ENCODE results near the gene CDC42.

The CDC42 gene

DNA sequence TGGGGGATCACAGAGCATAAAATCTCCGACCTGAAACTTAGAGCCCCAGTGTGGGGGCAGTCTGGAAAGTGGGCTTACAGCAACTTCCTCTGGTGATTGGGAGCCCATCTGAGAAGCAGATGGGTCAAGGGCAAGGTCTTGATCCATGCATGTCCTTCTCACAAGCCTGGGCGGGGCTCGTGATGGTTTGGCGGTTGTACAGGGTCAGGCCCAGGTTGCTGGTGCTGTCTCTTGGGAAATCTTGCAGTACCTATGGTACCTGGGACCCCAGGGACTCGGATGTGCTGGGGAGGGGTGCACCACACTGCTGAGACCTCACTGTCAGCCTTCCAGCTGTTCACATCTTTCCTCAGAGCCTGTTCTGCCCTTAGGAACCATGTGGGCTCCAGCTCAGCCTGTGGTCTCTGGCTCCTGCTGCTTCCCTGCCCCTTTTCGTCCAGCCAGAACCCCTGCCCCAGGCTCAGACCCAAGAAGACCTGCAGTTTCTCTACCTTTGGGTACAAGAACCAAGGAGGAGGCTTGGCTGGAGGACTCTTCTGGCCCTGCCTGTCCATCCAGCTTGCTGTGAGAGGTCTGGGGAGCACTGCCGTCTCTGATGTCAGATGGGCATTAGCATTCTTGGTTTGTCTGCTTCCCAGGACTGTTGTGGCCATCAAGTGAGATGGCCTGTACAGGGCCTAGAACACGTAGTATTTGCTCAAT, 65.9 kb downstream of the CDC42 start:
- TF ChIP-seq, protein P1, sequence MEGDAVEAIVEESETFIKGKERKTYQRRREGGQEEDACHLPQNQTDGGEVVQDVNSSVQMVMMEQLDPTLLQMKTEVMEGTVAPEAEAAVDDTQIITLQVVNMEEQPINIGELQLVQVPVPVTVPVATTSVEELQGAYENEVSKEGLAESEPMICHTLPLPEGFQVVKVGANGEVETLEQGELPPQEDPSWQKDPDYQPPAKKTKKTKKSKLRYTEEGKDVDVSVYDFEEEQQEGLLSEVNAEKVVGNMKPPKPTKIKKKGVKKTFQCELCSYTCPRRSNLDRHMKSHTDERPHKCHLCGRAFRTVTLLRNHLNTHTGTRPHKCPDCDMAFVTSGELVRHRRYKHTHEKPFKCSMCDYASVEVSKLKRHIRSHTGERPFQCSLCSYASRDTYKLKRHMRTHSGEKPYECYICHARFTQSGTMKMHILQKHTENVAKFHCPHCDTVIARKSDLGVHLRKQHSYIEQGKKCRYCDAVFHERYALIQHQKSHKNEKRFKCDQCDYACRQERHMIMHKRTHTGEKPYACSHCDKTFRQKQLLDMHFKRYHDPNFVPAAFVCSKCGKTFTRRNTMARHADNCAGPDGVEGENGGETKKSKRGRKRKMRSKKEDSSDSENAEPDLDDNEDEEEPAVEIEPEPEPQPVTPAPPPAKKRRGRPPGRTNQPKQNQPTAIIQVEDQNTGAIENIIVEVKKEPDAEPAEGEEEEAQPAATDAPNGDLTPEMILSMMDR (conservative IDR thresholded peaks at IDR 0.05; ENCODE audit: low read depth, low read length), result no peak
- DNase-seq (ENCODE audit: low read depth), result no peak
- H3K4me3 ChIP-seq (ENCODE audit: low read length), result no peak overlapping the region

DNA sequence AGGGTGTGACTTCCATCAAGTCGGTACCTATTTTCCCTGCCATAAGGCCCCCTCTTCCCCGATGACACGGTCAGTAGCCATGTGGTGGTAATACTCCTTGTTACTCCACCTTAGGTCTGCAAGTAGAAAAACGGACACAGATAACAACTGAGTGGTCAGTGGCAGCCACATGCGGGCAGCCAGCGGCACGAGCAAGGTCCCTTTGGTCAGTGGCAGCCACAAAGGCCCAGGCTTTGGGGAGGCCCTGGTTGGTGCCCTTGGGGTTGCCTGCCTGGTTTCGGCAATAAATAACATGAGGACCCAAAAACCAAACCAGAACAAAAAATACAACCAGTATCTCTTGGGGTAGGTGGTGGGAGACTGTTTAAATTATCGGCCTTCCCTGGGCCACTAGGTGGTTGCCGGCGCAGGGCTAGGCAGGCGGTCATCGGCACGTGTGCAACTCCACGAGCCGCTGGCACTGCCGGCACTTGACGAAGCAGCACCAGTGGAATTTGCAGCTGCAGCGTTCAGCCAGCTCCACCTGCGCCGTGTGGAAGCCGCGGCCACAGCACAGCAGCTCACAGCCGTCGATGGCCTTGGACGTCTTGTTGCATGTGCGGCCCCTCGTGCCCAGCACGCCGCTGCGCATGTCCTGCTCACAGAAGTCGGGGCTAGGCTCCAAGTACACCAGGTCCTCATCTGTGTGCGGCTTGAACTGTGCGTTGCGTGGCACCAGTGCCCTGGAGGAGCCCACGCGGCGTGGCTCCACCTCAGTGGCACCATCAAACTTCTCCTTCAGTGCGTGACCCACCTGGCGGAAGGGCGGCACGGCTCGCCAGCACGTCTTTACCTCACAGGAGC, 67.3 kb downstream of the CDC42 start:
- DNase-seq (ENCODE audit: low read depth), result no peak
- TF ChIP-seq, protein P1 (conservative IDR thresholded peaks at IDR 0.05; ENCODE audit: low read depth, low read length), result no peak
- H3K4me3 ChIP-seq (ENCODE audit: low read length), result no peak overlapping the region

DNA sequence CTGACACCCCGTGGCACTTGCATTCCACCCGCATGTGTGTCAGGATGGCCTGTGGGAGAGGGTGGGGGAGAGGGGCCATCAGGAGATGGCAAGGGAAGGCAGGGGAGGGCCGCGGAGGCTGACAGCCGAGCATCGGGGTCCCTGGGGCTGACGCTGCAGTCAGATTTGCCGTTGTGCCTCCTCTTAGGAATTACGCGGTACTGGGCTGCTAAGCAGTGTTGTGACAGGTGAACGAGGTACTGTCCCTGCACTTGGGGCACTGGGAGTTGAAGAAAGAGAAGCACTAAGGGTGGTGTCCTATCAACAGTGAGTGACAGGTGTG, 67.9 kb downstream of the CDC42 start:
- TF ChIP-seq, protein P1 (conservative IDR thresholded peaks at IDR 0.05; ENCODE audit: low read depth, low read length), result no peak
- no peak overlapping the region for H3K4me3 ChIP-seq (ENCODE audit: low read length)
- no peak for DNase-seq (ENCODE audit: low read depth)

DNA sequence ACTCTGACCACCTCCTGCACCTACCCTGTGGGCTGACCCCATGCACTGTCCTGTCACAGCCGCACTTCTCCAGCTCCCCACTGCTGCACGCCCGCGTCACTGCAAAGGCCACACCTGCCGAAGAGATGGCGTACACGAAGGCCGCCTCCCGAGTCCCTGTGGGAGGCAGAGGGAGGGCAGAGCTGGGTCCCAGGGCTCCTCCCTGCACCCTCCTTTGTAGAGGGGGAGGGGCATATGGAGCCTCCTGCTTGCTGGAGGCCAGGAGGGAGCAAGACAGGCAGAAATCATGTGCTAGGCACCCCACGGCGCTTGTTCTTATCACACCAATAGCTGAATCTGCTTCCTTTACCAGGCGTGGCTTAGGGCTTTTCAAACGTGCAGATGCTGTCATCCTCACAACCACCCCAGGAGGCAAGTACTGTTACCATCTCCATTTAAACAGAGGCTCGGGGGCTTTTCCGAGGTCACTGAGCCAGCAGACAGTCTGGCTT, 69.0 kb downstream of the CDC42 start:
- DNase-seq (ENCODE audit: low read depth), result no peak
- no peak overlapping the region for H3K4me3 ChIP-seq (ENCODE audit: low read length)
- TF ChIP-seq, protein P1 (conservative IDR thresholded peaks at IDR 0.05; ENCODE audit: low read depth, low read length), result no peak

DNA sequence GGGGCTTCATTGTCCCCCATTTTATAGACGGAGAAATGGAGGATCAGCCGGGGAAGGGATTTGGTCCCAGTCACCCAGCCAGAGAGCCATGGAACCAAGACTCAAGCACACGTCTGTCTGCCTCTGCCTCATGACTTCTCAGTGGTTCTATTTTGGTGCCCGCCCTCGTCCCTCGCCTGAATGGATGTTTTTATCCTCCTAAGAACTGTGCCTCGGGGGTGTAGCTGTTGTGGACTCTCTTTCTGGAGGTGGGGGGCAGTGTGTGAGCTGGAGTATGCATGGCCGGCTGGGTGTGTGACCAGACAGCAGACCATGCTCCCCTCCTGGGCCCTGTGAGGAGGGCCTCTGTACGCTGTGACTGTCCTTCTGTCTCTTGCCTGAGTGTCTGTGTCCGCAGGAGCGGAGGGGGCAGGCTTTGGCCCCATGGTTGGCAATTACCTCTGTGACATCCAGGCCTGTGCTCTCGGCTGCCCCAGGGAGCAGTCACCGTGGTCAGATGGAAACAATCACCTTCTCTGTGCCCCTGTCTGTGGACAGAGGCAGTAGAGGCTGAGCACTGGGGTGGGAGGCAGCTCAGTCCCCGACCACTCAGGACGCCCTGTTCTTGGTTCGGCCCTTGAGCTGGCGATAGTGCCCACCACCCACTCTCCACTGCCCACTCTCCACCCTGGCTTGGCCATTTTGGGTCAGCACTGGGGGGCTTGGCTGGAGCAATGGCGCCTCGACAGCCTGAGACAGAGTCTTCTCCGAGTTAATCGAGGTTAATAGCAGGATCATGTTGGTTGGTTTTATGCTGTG, 70.0 kb downstream of the CDC42 start:
- no peak overlapping the region for H3K4me3 ChIP-seq (ENCODE audit: low read length)
- DNase-seq (ENCODE audit: low read depth), result no peak
- TF ChIP-seq, protein P1 (conservative IDR thresholded peaks at IDR 0.05; ENCODE audit: low read depth, low read length), result no peak

DNA sequence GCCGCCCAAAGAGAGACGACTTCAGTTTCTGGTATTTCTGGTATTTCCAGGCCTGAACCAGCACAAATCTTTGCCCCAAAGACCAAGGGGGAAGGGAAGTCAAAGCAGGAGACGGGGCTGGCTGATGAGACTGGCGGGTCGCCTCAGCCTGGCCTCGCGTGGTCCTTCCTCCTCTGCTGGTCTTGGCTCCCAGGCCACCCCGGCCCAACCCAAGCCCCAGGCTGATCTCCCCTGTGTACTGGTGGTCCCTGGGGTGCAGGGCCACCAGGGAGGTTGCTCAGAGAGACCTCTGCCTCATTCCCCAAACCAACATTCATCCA, 70.5 kb downstream of the CDC42 start:
- no peak overlapping the region for H3K4me3 ChIP-seq (ENCODE audit: low read length)
- no peak for DNase-seq (ENCODE audit: low read depth)
- TF ChIP-seq, protein P1 (conservative IDR thresholded peaks at IDR 0.05; ENCODE audit: low read depth, low read length), result no peak

All from retinal pigment epithelial cell (primary cell).